ENCODE results near the gene RALGDS.
"Not testable (repeated sequence)": the region's sequence is repeated elsewhere in the genome, so short reads cannot be mapped to it uniquely, and the experiment has no call there.

GRCh38 chr9:133083688-133084087 lies 37.4 kb downstream of the RALGDS start:
- TF ChIP-seq POLR2A (IDR thresholded peaks at IDR 0.05; ENCODE audit: extremely low read depth, insufficient read length); CTCF (IDR thresholded peaks at IDR 0.05; ENCODE audit: low read depth, low read length); MYC (IDR thresholded peaks at IDR 0.05; ENCODE audit: low read depth, low read length): not testable (repeated sequence)

All from NB4 (cell line).